ENCODE data around the gene SMKR1.

The SMKR1 gene

DNA sequence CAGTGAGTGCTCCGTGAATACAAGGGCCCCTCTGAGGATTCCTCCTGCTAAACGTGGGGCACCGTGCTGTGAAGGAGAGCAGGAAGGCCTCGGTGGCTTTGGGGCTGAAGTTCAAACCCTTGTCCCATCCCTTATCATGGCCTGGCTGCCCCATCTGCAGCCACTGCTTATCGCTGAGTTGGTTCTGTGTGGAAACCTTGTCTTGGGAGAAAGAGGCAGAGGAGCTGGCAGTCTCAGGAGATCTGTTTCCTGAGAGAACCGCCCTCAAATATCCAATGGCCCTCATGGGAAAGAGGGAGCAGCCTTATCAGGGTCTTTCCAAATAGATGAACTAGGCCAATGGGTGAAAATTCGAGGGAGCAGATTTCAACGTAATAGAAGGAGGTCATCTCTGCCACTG lies 57.2 kb downstream of the SMKR1 start:
- no peak for TF ChIP-seq POLR2AphosphoS5 (IDR thresholded peaks at IDR 0.05; ENCODE audit: low read depth, low read length)
- no peak for TF ChIP-seq TAF1 (IDR thresholded peaks at IDR 0.05; ENCODE audit: borderline replicate concordance, low read depth, low read length)
- no peak for TF ChIP-seq POLR2A (IDR thresholded peaks at IDR 0.05; ENCODE audit: low read depth, low read length)
- FAIRE-seq = no peak
- no peak for DNase-seq (ENCODE audit: insufficient read length)

DNA sequence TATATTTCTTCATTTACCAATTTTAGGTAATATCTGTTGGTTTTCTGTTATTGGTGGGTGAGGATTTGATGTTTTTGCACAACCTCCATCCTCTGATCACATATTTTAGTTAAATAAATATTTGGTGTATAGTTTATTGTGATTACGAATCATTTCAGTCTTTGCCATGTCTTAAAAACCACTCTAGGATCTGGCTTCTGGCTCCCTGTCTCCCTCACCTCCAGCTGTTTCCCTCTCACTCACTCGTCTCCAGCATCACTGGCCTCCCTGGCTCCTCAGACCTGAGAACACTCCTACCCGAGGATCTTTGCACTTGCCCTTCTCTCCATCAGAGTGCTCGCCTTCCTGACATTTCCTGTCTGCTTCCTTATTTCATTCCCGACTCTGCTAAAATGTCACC lies 58.5 kb downstream of the SMKR1 start:
- FAIRE-seq (no peak), DNase-seq (ENCODE audit: insufficient read length) (no peak)
- TF ChIP-seq POLR2A (IDR thresholded peaks at IDR 0.05; ENCODE audit: low read depth, low read length) (no peak), TAF1 (IDR thresholded peaks at IDR 0.05; ENCODE audit: borderline replicate concordance, low read depth, low read length) (no peak), POLR2AphosphoS5 (IDR thresholded peaks at IDR 0.05; ENCODE audit: low read depth, low read length) (no peak)

DNA sequence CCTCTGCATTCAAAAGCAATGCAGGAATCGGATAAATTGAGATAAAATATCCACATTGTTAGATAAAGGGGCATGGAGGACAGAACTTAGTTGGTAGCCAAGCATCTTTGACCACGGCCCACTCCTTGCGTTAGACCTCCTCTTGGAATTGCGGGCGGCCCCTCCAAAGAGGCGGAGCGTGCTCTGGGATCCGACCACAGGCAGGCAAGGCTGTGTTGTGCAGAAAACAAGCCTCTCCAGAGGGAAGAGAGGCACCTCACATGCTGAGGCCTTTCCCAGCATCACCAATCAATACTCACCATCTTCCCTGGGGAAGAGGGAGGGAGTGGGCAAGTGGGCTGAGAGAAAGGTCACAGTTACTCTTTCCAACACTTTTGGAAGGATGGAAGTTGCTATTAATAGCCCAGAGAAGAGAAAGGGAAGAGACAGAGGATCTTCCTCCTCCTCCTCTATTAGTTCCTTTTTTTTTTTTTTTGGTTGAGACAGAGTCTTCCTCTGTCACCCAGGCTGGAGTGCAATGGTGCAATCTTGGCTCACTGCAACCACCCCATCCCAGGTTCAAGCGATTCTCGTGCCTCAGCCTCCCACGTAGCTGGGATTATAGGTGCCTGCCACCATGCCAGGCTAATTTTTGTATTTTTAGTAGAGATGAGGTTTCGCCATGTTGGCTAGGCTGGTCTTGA lies 59.5 kb downstream of the SMKR1 start:
- TF ChIP-seq TAF1 (IDR thresholded peaks at IDR 0.05; ENCODE audit: borderline replicate concordance, low read depth, low read length) (no peak), POLR2A (IDR thresholded peaks at IDR 0.05; ENCODE audit: low read depth, low read length) (no peak), POLR2AphosphoS5 (IDR thresholded peaks at IDR 0.05; ENCODE audit: low read depth, low read length) (no peak)
- FAIRE-seq (no peak), DNase-seq (ENCODE audit: insufficient read length) (no peak)

All from GM12892 (cell line).